Gastroesophageal sphincter (tissue), 4 donors: ENCODE results near the gene KIF3C. TPM values are rescaled to one million over a fixed set of nuclear protein-coding genes. Genes with fewer than 3 reads are reported as not detected.
"Not testable (repeated sequence)": the region's sequence is repeated elsewhere in the genome, so short reads cannot be mapped to it uniquely, and the experiment has no call there.

Experiments used
- ATAC-seq: fragments of 150-250 bp; one replicate; pipeline ENCODE4 v1.9.1; 2016; ENCODE audit warnings: mild to moderate bottlenecking, moderate library complexity
- H3K27ac ChIP-seq, 4 donors: fragments of 200-600 bp; sonication (generic) in 3 of 4; 1 replicate in 3 of 4; 2 replicates in 1 of 4; pipeline ENCODE4 v1.5.1; 2016 to 2019
- H3K27me3 ChIP-seq: fragments of 200-600 bp; sonication (generic); one replicate; pipeline ENCODE4 v1.5.1; 2019
- H3K36me3 ChIP-seq, 2 donors: fragments of 200-600 bp; sonication (generic); one replicate each; pipeline ENCODE4 v1.5.1; 2019; ENCODE audit warnings: control low read depth in 1 of 2
- H3K4me1 ChIP-seq, 3 donors: fragments of 200-600 bp; sonication (generic); 1 replicate in 2 of 3; 2 replicates in 1 of 3; pipeline ENCODE4 v1.5.1; 2016 to 2019; ENCODE audit warnings: control low read depth in 2 of 3
- H3K4me3 ChIP-seq, 2 donors: fragments of 200-600 bp; sonication (generic); one replicate each; pipeline ENCODE4 v1.5.1; 2019; ENCODE audit warnings: mild to moderate bottlenecking in 1 of 2, moderate library complexity in 1 of 2
- H3K9me3 ChIP-seq, 3 donors: fragments of 200-600 bp; sonication (generic); one replicate each; pipeline ENCODE4 v1.5.1; 2017 to 2019; ENCODE audit warnings: control low read depth in 2 of 3
- EP300 ChIP-seq: sonication (generic); formaldehyde crosslinking; IDR thresholded peaks from one replicate; pipeline ENCODE4 v1.6.1; 2017; ENCODE audit warnings: antibody characterized with exemption, mild to moderate bottlenecking
- POLR2A ChIP-seq, 2 donors: fragments of 450-650 bp; IDR thresholded peaks; one replicate each; pipeline ENCODE4 v1.6.1; 2017; ENCODE audit warnings: antibody characterized with exemption in 2 of 2, mild to moderate bottlenecking in 2 of 2, moderate library complexity in 1 of 2
- POLR2AphosphoS5 ChIP-seq: sonication (generic); formaldehyde crosslinking; IDR thresholded peaks from one replicate; pipeline ENCODE4 v1.6.1; 2017; ENCODE audit warnings: antibody characterized with exemption
- WGBS, 2 donors: methylation state at CpG; one replicate each; pipeline ENCODE4 v1.1.5; 2018; ENCODE audit warnings: low coverage in 1 of 2; 5-methylcytosine and 5-hydroxymethylcytosine counted together
- total RNA-seq, 4 donors: library from RNA; depleted of rRNA; stranded (reverse); fragments of >200 nt; gene quantifications; one replicate each; pipeline ENCODE4 v1.1.0, GENCODE V29; 2016
- TF ChIP-seq, protein P1 (sequence below), 4 experiments: fragments of 200-600 bp in 2 of 4; fragments of 450-650 bp in 2 of 4; sonication (generic) in 1 of 4; IDR thresholded peaks; one replicate each; pipeline ENCODE4 v1.5.1; 2017 to 2019; ENCODE audit warnings: antibody characterized with exemption in 4 of 4, mild to moderate bottlenecking in 2 of 4, moderate library complexity in 2 of 4

Gene KIF3C
- total RNA-seq, 4 donors from 2014 or later: 5.9 to 14.6 (median 10.2) TPM

DNA sequence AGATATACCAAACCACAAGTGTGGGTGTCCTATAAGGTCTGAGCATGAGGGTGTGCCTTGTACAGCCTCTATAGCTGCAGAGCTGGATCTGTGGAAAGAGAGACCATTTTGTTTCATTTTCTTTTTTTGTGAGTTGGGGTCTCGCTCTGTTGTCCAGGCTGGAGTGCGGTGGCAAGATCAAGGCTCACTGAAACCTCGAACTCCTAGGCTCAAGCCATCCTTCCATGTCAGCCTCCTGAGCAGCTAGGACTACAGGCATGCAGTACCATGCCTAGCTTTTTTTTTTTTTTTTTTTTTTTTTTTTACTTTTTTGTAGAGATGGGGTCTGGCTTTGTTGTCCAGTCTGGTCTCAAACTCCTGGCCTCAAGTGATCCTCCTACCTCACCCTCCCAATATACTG lies 10.7 kb downstream of the KIF3C start:
- no peak overlapping the region for H3K27ac ChIP-seq
- no peaks in the 10 kb centered on the region for H3K9me3 ChIP-seq
- H3K36me3 ChIP-seq: peaks cover 0 to 24% of the 10 kb centered on the region in 2 donors
- no peak overlapping the region for H3K4me3 ChIP-seq
- peaks cover 0 to 10% (median 0%) of the 10 kb centered on the region in 3 donors for H3K4me1 ChIP-seq
- 69 to 93% methylated on average over 3 of the region's 3 CpGs for WGBS, 2 donors
- TF ChIP-seq, protein P1, sequence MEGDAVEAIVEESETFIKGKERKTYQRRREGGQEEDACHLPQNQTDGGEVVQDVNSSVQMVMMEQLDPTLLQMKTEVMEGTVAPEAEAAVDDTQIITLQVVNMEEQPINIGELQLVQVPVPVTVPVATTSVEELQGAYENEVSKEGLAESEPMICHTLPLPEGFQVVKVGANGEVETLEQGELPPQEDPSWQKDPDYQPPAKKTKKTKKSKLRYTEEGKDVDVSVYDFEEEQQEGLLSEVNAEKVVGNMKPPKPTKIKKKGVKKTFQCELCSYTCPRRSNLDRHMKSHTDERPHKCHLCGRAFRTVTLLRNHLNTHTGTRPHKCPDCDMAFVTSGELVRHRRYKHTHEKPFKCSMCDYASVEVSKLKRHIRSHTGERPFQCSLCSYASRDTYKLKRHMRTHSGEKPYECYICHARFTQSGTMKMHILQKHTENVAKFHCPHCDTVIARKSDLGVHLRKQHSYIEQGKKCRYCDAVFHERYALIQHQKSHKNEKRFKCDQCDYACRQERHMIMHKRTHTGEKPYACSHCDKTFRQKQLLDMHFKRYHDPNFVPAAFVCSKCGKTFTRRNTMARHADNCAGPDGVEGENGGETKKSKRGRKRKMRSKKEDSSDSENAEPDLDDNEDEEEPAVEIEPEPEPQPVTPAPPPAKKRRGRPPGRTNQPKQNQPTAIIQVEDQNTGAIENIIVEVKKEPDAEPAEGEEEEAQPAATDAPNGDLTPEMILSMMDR (IDR thresholded peaks at IDR 0.05): no peak
- TF ChIP-seq POLR2AphosphoS5 (no peak), EP300 (no peak), POLR2A (IDR thresholded peaks at IDR 0.05) (no peak)
- ATAC-seq: no peak
- H3K27me3 ChIP-seq: no peaks in the 10 kb centered on the region

DNA sequence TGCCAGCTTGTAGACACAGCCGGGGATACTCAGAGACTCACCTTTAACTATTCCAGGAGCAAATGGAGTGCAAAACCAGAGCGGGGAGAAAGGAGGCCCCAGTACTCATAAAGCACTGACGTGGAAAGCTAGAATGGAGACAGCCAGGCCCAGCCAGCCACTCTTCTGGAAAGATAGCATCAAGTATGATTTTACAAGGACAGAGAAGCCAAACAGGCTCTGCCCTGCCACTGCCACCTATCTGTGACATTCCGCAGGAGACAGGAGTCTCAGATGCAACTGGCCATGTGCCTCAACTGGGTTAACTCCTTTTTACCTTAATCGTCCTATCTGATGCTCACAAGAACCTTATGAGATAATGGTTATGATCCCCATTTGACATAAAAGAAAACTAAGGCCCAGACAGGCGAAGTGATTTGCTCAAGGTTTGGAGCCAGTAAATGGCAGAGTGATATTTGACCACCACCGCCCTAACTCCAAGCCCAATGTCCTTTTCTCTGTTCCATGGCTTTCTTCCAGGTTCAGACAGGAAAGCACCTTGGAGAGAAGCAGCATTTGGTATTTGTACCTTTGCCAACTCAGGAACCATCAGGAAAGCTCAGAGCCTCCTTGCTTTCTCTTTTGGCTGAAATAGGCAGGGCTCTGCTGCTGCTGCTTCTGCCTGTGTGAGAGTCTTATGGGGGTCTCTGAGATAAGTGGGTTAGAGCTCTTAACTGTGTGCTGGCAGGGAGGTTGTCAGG lies 15.6 kb downstream of the KIF3C start:
- Histone ChIP-seq H3K9me3 (no peaks in the 10 kb centered on the region), H3K27ac (no peak overlapping the region), H3K27me3 (no peaks in the 10 kb centered on the region), H3K36me3 (peaks cover 0 to 8% of the 10 kb centered on the region in 2 donors), H3K4me3 (no peak overlapping the region), H3K4me1 (peaks cover 0 to 12% (median 0%) of the 10 kb centered on the region in 3 donors)
- ATAC-seq: no peak
- 40 to 91% methylated on average over 3 to 5 of the region's 7 CpGs for WGBS, 2 donors
- TF ChIP-seq, protein P1 (IDR thresholded peaks at IDR 0.05): no peak
- TF ChIP-seq POLR2A (IDR thresholded peaks at IDR 0.05): no peak
- no peak for TF ChIP-seq POLR2AphosphoS5
- TF ChIP-seq EP300: no peak

DNA sequence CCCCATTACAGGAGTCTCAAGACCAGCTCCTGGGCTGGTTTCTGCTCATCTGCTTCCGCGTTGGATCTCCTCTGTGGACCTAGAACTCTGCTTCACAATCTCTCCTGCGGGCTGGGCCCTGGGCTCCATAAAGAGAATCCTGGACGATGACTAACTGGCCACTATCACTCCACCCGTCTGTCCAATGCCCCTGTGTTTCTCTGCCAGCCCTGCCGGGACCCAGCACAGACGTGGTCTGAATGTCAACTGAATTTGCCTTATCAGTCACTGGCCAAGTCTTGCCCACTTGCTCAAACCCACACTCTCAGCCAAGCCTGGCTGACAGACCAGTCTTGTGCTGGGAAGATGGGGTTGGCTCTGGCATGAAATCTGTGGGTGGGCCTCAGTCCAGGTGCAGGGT lies 17.4 kb downstream of the KIF3C start:
- Histone ChIP-seq H3K4me3 (no peak overlapping the region), H3K4me1 (peaks cover 0 to 16% (median 0%) of the 10 kb centered on the region in 3 donors), H3K27me3 (no peaks in the 10 kb centered on the region), H3K27ac (no peak overlapping the region), H3K9me3 (no peaks in the 10 kb centered on the region), H3K36me3 (peaks cover 0 to 3% of the 10 kb centered on the region in 2 donors)
- no peak for TF ChIP-seq EP300
- TF ChIP-seq POLR2A (IDR thresholded peaks at IDR 0.05): no peak
- TF ChIP-seq, protein P1 (IDR thresholded peaks at IDR 0.05): no peak
- TF ChIP-seq POLR2AphosphoS5: no peak
- WGBS, 2 donors: 79 to 100% methylated on average over 3 of the region's 7 CpGs
- no peak for ATAC-seq

DNA sequence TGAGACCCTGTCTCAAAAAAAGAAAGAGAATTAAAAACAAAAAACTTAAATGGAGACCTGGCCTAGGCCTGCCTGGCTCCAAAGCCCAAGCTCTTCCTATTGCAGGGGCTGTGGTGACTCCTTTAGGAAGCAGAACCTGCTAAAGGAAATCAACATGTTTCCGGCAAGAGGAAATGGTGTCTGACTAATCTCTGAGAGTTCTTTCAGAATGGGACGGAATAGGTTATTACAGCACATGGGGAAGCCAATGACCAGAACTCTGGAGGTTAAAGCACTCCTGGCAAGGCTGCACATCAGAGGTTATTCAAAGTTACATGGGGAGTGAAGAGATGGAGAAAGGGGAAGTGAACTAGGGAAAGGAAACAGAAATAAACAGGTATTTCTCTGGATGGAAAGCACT lies 21.4 kb downstream of the KIF3C start:
- no peak overlapping the region for H3K27ac ChIP-seq
- 54 to 100% methylated on average over 1 to 2 of the region's 2 CpGs for WGBS, 2 donors
- H3K9me3 ChIP-seq: no peaks in the 10 kb centered on the region
- ATAC-seq: no peak
- peaks cover 0 to 18% of the 10 kb centered on the region in 2 donors for H3K36me3 ChIP-seq
- no peaks in the 10 kb centered on the region for H3K27me3 ChIP-seq
- H3K4me1 ChIP-seq: peaks cover 0 to 5% (median 0%) of the 10 kb centered on the region in 3 donors
- TF ChIP-seq POLR2A (IDR thresholded peaks at IDR 0.05): no peak
- no peak for TF ChIP-seq POLR2AphosphoS5
- no peak for TF ChIP-seq EP300
- TF ChIP-seq, protein P1 (IDR thresholded peaks at IDR 0.05): no peak
- H3K4me3 ChIP-seq: no peak overlapping the region

DNA sequence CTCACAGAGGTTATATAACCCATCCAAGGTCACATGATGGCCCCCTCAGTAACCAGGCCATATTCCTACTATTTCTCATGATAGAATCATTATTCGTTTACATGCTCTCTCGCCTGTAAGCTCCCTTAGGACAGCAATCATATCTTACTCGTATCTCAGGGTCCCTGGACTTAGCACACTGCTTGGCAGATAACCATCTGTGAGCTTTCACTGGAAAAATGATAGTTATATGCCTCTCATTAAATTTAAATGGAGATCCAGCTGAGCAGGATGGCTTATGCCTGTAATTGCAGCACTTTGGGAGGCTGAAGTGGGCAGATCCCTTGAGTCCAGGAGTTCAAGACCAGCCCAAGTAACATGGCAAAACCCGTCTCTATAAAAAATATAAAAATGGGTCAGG lies 21.9 kb downstream of the KIF3C start:
- no peak for TF ChIP-seq EP300
- no peak for TF ChIP-seq POLR2AphosphoS5
- TF ChIP-seq POLR2A (IDR thresholded peaks at IDR 0.05): no peak
- TF ChIP-seq, protein P1 (IDR thresholded peaks at IDR 0.05): no peak
- Histone ChIP-seq H3K4me3 (no peak overlapping the region), H3K9me3 (no peaks in the 10 kb centered on the region), H3K36me3 (peaks cover 0 to 23% of the 10 kb centered on the region in 2 donors), H3K27me3 (no peaks in the 10 kb centered on the region), H3K27ac (no peak overlapping the region), H3K4me1 (peaks cover 0 to 5% (median 0%) of the 10 kb centered on the region in 3 donors)
- WGBS, 2 donors: 67 to 88% methylated on average over 1 to 4 of the region's 4 CpGs
- ATAC-seq: no peak

DNA sequence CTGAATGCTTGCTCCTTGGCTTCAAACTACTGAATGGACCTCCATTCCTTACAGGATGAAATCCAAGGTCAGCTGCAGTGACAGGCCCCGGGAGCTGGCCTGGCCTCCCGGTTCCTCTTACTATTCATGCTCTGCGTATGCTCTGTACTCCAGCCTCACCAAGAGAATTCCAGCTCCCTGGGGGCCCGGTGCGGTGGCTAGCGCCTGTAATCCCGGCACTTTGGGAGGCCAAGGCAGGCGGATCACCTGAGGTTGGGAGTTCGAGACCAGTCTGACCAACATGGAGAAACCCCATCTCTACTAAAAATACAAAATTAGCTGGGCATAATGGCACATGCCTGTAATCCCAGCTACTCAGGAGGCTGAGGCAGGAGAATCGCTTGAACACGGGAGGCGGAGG lies 23.7 kb downstream of the KIF3C start:
- WGBS, 2 donors: 100% methylated on average over 1 to 4 of the region's 12 CpGs
- H3K4me3 ChIP-seq, ATAC-seq, H3K4me1 ChIP-seq, H3K9me3 ChIP-seq, H3K27ac ChIP-seq, H3K27me3 ChIP-seq: not testable (repeated sequence)
- H3K36me3 ChIP-seq: peaks cover 0 to 37% of the 10 kb centered on the region in 2 donors
